Mammary epithelial cell (primary cell): Measurements from ENCODE around the gene SERBP1.

Source experiments
- CTCF ChIP-seq, 2 donors: IDR thresholded peaks in 1 of 2; conservative IDR thresholded peaks in 1 of 2; 2 replicates each; pipeline ENCODE4 v1.5.1; 2011 to 2012; ENCODE audit warnings: inconsistent platforms in 2 of 2, low read length in 2 of 2, mild to moderate bottlenecking in 2 of 2, control low read depth in 1 of 2, low read depth in 1 of 2; ENCODE audit not compliant: insufficient read depth in 1 of 2; ENCODE audit errors: extremely low read depth in 1 of 2
- EZH2 ChIP-seq: IDR thresholded peaks from 2 replicates; pipeline ENCODE4 v1.6.1; 2012; ENCODE audit warnings: low read length, inconsistent platforms, borderline replicate concordance

- no peak for TF ChIP-seq EZH2
- TF ChIP-seq CTCF (conservative IDR thresholded peaks at IDR 0.05 in 1 of 2, IDR thresholded peaks at IDR 0.05 in 1 of 2; ENCODE audit: extremely low read depth in 1 of 2, insufficient read depth in 1 of 2, low read depth in 1 of 2, low read length in 2 of 2), result no peak
Observed at GRCh38 chr1:67457247-67457646, 27.0 kb upstream of the SERBP1 start.
